PC-9 (cell line): ENCODE results near the gene MDFIC.

Source experiments
- EZH2 ChIP-seq: fragments of 200-600 bp; sonication (generic); IDR thresholded peaks from 2 replicates; pipeline ENCODE4 v1.8.0; 2017; ENCODE audit warnings: antibody characterized with exemption, low read depth
- TF ChIP-seq, protein P1 (sequence below): fragments of 200-600 bp; sonication (generic); conservative IDR thresholded peaks from 2 replicates; pipeline ENCODE4 v1.6.1; 2017; ENCODE audit warnings: mixed run types, antibody characterized with exemption, mild to moderate bottlenecking, moderate library complexity

- TF ChIP-seq, protein P1, sequence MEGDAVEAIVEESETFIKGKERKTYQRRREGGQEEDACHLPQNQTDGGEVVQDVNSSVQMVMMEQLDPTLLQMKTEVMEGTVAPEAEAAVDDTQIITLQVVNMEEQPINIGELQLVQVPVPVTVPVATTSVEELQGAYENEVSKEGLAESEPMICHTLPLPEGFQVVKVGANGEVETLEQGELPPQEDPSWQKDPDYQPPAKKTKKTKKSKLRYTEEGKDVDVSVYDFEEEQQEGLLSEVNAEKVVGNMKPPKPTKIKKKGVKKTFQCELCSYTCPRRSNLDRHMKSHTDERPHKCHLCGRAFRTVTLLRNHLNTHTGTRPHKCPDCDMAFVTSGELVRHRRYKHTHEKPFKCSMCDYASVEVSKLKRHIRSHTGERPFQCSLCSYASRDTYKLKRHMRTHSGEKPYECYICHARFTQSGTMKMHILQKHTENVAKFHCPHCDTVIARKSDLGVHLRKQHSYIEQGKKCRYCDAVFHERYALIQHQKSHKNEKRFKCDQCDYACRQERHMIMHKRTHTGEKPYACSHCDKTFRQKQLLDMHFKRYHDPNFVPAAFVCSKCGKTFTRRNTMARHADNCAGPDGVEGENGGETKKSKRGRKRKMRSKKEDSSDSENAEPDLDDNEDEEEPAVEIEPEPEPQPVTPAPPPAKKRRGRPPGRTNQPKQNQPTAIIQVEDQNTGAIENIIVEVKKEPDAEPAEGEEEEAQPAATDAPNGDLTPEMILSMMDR: no peak
- TF ChIP-seq EZH2: no peak
These were observed 64.6 kb downstream of the MDFIC start for GRCh38 chr7:114986190-114987180.
